ENCODE measurements around the gene RAB33A.

- TF ChIP-seq SMC3 (conservative IDR thresholded peaks at IDR 0.05; ENCODE audit: poor library complexity) (no peak), CTCF (IDR thresholded peaks at IDR 0.05; ENCODE audit: poor library complexity, severe bottlenecking) (no peak), EZH2 (IDR thresholded peaks at IDR 0.05; ENCODE audit: borderline replicate concordance, insufficient read depth, low read length, poor library complexity, severe bottlenecking) (no peak), POLR2AphosphoS5 (IDR thresholded peaks at IDR 0.05) (no peak), RAD21 (conservative IDR thresholded peaks at IDR 0.05) (no peak), TAF1 (IDR thresholded peaks at IDR 0.05; ENCODE audit: low read depth) (no peak), EP300 (conservative IDR thresholded peaks at IDR 0.05; ENCODE audit: poor library complexity, severe bottlenecking) (no peak), MXI1 (conservative IDR thresholded peaks at IDR 0.05; ENCODE audit: poor library complexity, severe bottlenecking) (no peak)
Observed at GRCh38 chrX:130174045-130174704, 2.4 kb downstream of the RAB33A start.
